Measurements from ENCODE around the gene SNX3.

GRCh38 chr6:108186226-108186625 lies 74.6 kb downstream of the SNX3 start:
- TF ChIP-seq CTCF (IDR thresholded peaks at IDR 0.05): no peak
- TF ChIP-seq POLR2A (IDR thresholded peaks at IDR 0.05): no peak
- TF ChIP-seq EP300 (IDR thresholded peaks at IDR 0.05): no peak

Measured in tibial nerve (tissue), 4 donors.